B cell (primary cell): ENCODE measurements around the gene IER2. TPM values are rescaled to one million over a fixed set of nuclear protein-coding genes. Genes with fewer than 3 reads are reported as not detected.

ENCODE experiments used
- ATAC-seq: fragments of 200-7000 bp; cut with Tn5 transposase; one replicate; pipeline ENCODE4 v1.10.0; 2021; ENCODE audit warnings: low read depth, mild to moderate bottlenecking, moderate number of reproducible peaks, moderate library complexity
- CTCF ChIA-PET: fragments of 350-600 bp; sonication (Branson Sonifier 250); formaldehyde crosslinking; loops from one replicate; lab custom pipeline; 2021; ENCODE audit warnings: antibody characterized with exemption, inconsistent platforms; lab: Charles Lee
- POLR2A ChIA-PET: fragments of 350-600 bp; sonication (Branson Sonifier 250); formaldehyde crosslinking; loops from one replicate; lab custom pipeline; 2021; ENCODE audit warnings: antibody characterized with exemption; lab: Charles Lee
- DNase-seq: peaks from one replicate; pipeline ENCODE4 v3.0.0; 2013
- H2AFZ ChIP-seq: 2 replicates; pipeline ENCODE4 v1.6.1; 2012; ENCODE audit warnings: mild to moderate bottlenecking, low read depth, low read length; ENCODE audit not compliant: insufficient read depth, poor library complexity, severe bottlenecking
- H3K27ac ChIP-seq, 2 donors: 1 replicate in 1 of 2; 2 replicates in 1 of 2; pipeline ENCODE4 v1.5.1; 2012 to 2013; ENCODE audit warnings: low read length in 2 of 2, mild to moderate bottlenecking in 2 of 2, moderate library complexity in 1 of 2
- H3K27me3 ChIP-seq, 4 experiments: fragments of 200-600 bp in 1 of 4; sonication (generic) in 1 of 4; replicated peaks in 1 of 4; 1 replicate in 2 of 4; 2 replicates in 2 of 4; pipeline versions ENCODE4 v1.6.1 to v1.7.0; 2013 to 2016; ENCODE audit warnings: low read length in 3 of 4, mild to moderate bottlenecking in 2 of 4, mixed read lengths in 1 of 4, moderate library complexity in 1 of 4; ENCODE audit not compliant: insufficient read depth in 4 of 4, control insufficient read depth in 3 of 4; ENCODE audit errors: control extremely low read depth in 1 of 4
- H3K36me3 ChIP-seq, 2 experiments: replicated peaks in 1 of 2; 1 replicate in 1 of 2; 2 replicates in 1 of 2; pipeline versions ENCODE4 v1.6.1 to v1.7.1; 2013; ENCODE audit warnings: low read length in 1 of 2; ENCODE audit not compliant: insufficient read depth in 2 of 2, control insufficient read depth in 1 of 2; ENCODE audit errors: control extremely low read depth in 1 of 2, extremely low read depth in 1 of 2
- H3K4me1 ChIP-seq, 2 donors: fragments of 200-600 bp in 1 of 2; sonication (generic) in 1 of 2; 1 replicate in 1 of 2; 2 replicates in 1 of 2; pipeline versions ENCODE4 v1.5.1 to v1.6.1; 2013 to 2017; ENCODE audit warnings: low read length in 2 of 2; ENCODE audit not compliant: control insufficient read depth in 2 of 2, insufficient read depth in 2 of 2
- H3K4me2 ChIP-seq: replicated peaks from 2 replicates; pipeline ENCODE3; 2012; ENCODE audit warnings: mild to moderate bottlenecking, low read depth, low read length; ENCODE audit not compliant: poor library complexity, severe bottlenecking
- H3K4me3 ChIP-seq, 5 experiments: fragments of 200-600 bp in 1 of 5; sonication (generic) in 1 of 5; 1 replicate in 3 of 5; 2 replicates in 2 of 5; pipeline versions ENCODE4 v1.5.1 to v1.7.0; 2011 to 2016; ENCODE audit warnings: low read length in 4 of 5, mild to moderate bottlenecking in 4 of 5, low read depth in 2 of 5, control low read depth in 1 of 5, moderate library complexity in 1 of 5; ENCODE audit not compliant: insufficient read depth in 1 of 5; ENCODE audit errors: control extremely low read depth in 1 of 5, extremely low read depth in 1 of 5
- H3K79me2 ChIP-seq: fragments of 200-600 bp; sonication (generic); one replicate; pipeline ENCODE4 v1.6.0; 2016; ENCODE audit warnings: low read length; ENCODE audit not compliant: control insufficient read depth, insufficient read depth
- H3K9ac ChIP-seq: fragments of 200-600 bp; sonication (generic); 2 replicates; pipeline ENCODE4 v1.6.1; 2017; ENCODE audit warnings: mild to moderate bottlenecking, low read length, moderate library complexity
- H3K9me3 ChIP-seq, 3 donors: one replicate each; pipeline versions ENCODE4 v1.6.1 to v1.7.1; 2013; ENCODE audit warnings: low read length in 2 of 3; ENCODE audit not compliant: control insufficient read depth in 2 of 3, insufficient read depth in 1 of 3; ENCODE audit errors: control extremely low read depth in 1 of 3
- H4K20me1 ChIP-seq: 2 replicates; pipeline ENCODE4 v1.6.0; 2012; ENCODE audit warnings: mild to moderate bottlenecking, low read length; ENCODE audit not compliant: insufficient read depth, control insufficient read depth, poor library complexity, severe bottlenecking
- H3K27ac Mint-ChIP-seq: one replicate; pipeline ENCODE4 v1.8.0; 2021; ENCODE audit warnings: mixed read lengths
- H3K27me3 Mint-ChIP-seq: one replicate; pipeline ENCODE4 v1.8.0; 2021; ENCODE audit warnings: mixed read lengths
- H3K4me1 Mint-ChIP-seq: one replicate; pipeline ENCODE4 v1.8.0; 2021; ENCODE audit warnings: mixed read lengths
- H3K4me3 Mint-ChIP-seq: one replicate; pipeline ENCODE4 v1.8.0; 2021; ENCODE audit warnings: mixed read lengths
- H3K9me3 Mint-ChIP-seq: one replicate; pipeline ENCODE4 v1.8.0; 2022; ENCODE audit warnings: mixed read lengths; ENCODE audit not compliant: insufficient read depth
- EZH2 ChIP-seq: IDR thresholded peaks from 2 replicates; pipeline ENCODE4 v1.6.1; 2012; ENCODE audit warnings: borderline replicate concordance, low read depth, mild to moderate bottlenecking, moderate library complexity, low read length; ENCODE audit not compliant: insufficient read depth, poor library complexity, severe bottlenecking
- WGBS: methylation state at CpG from one replicate; pipeline ENCODE4 v1.1.5; 2013; ENCODE audit warnings: missing lambda C conversion rate; ENCODE audit not compliant: insufficient coverage; 5-methylcytosine and 5-hydroxymethylcytosine counted together
- intact Hi-C: fragments of 100-400 bp; cut with micrococcal nuclease; formaldehyde crosslinking; loops from one replicate; pipeline ENCODE4 v1.10.0; 2022
- polyA plus RNA-seq: library from polyadenylated mRNA; depleted of rRNA; stranded (reverse); fragments of >200 nt; gene quantifications from 2 replicates; pipeline ENCODE4 v1.2.3, GENCODE V29; 2012
- total RNA-seq, 2 donors: library from RNA; stranded (reverse); fragments of 120-200 nt in 1 of 2; gene quantifications; 1 replicate in 1 of 2; 2 replicates in 1 of 2; pipeline versions ENCODE4 v1.2.3 to v1.2.4, GENCODE V29; 2013 to 2022
- TF ChIP-seq, protein P1 (sequence below): fragments of 200-600 bp; IDR thresholded peaks from one replicate; pipeline ENCODE4 v1.8.0; 2022; ENCODE audit warnings: antibody characterized with exemption, mild to moderate bottlenecking

The IER2 gene
- total and polyA plus RNA-seq, 2 donors (not counting 1 experiment from before 2014, with no cell fraction given): 189 to 2,152 TPM

- Histone ChIP-seq H2AFZ (no peak overlapping the region), H3K36me3 (no peaks in the 10 kb centered on the region), H4K20me1 (peaks cover 25% of the 10 kb centered on the region), H3K27ac (no peak overlapping the region), H3K9ac (no peak overlapping the region), H3K4me3 (no peak overlapping the region), H3K79me2 (peaks cover 85% of the 10 kb centered on the region), H3K4me2 (no peak overlapping the region), H3K9me3 (peaks cover 0 to 4% (median 0%) of the 10 kb centered on the region in 3 donors), H3K27me3 (no peaks in the 10 kb centered on the region), H3K4me1 (peaks cover 8 to 23% of the 10 kb centered on the region in 2 donors)
- CTCF ChIA-PET: interaction anchor here (1.6 kb wide), 1 partner anchor 19 kb away, joined by 3 read pairs; no protein-coding TSS in a partner anchor
- POLR2A ChIA-PET: no interaction called here
- H3K9me3 Mint-ChIP-seq: no peaks in the 10 kb centered on the region
- intact Hi-C loops: no loop called here
- 93% methylated on average over 17 of the region's 20 CpGs for WGBS
- TF ChIP-seq, protein P1, sequence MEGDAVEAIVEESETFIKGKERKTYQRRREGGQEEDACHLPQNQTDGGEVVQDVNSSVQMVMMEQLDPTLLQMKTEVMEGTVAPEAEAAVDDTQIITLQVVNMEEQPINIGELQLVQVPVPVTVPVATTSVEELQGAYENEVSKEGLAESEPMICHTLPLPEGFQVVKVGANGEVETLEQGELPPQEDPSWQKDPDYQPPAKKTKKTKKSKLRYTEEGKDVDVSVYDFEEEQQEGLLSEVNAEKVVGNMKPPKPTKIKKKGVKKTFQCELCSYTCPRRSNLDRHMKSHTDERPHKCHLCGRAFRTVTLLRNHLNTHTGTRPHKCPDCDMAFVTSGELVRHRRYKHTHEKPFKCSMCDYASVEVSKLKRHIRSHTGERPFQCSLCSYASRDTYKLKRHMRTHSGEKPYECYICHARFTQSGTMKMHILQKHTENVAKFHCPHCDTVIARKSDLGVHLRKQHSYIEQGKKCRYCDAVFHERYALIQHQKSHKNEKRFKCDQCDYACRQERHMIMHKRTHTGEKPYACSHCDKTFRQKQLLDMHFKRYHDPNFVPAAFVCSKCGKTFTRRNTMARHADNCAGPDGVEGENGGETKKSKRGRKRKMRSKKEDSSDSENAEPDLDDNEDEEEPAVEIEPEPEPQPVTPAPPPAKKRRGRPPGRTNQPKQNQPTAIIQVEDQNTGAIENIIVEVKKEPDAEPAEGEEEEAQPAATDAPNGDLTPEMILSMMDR: no peak
- no peak for TF ChIP-seq EZH2
- no peaks in the 10 kb centered on the region for H3K27me3 Mint-ChIP-seq
- ATAC-seq: no peak
- no peak for DNase-seq
- H3K27ac Mint-ChIP-seq: no peak overlapping the region
- peaks cover 40% of the 10 kb centered on the region for H3K4me1 Mint-ChIP-seq
- no peak overlapping the region for H3K4me3 Mint-ChIP-seq
Observed at GRCh38 chr19:13122980-13123957, 26.9 kb upstream of the IER2 start.

DNA sequence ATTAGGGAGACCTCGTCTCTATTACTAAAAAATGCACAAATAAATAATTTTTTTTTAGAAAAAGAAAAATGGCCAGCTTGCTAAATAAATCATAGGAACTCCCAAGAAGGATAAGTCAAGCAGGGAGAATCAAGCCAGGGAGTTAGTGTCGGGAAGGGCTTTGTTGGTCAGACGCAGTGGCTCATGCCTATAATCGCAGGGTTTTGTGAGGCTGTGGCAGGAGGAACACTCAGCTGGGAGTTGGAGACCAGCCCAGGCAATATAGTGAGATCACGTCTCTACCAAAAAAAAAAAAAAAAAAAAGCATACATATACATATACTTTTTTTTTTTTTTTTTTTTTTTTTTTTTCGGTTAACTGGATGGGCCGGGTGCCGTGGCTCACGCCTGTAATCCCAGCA lies 23.2 kb upstream of the IER2 start:
- H3K27ac ChIP-seq: no peak overlapping the region
- H4K20me1 ChIP-seq: peaks cover 16% of the 10 kb centered on the region
- ATAC-seq: no peak
- no peak overlapping the region for H3K9ac ChIP-seq
- H3K4me1 ChIP-seq: peaks cover 0 to under 1% of the 10 kb centered on the region in 2 donors
- TF ChIP-seq, protein P1: no peak
- TF ChIP-seq EZH2: no peak
- no peak overlapping the region for H2AFZ ChIP-seq
- H3K27me3 ChIP-seq: no peaks in the 10 kb centered on the region
- no peak overlapping the region for H3K4me2 ChIP-seq
- Mint-ChIP-seq H3K9me3 (no peaks in the 10 kb centered on the region), H3K27ac (no peak overlapping the region), H3K4me3 (no peak overlapping the region), H3K27me3 (no peaks in the 10 kb centered on the region), H3K4me1 (peaks cover 14% of the 10 kb centered on the region)
- peaks cover 0 to 4% (median 0%) of the 10 kb centered on the region in 3 donors for H3K9me3 ChIP-seq
- DNase-seq: no peak
- WGBS: 100% methylated on average over 1 of the region's 9 CpGs
- intact Hi-C loops: no loop called here
- no peak overlapping the region for H3K4me3 ChIP-seq
- peaks cover 85% of the 10 kb centered on the region for H3K79me2 ChIP-seq
- no peaks in the 10 kb centered on the region for H3K36me3 ChIP-seq
- ChIA-PET POLR2A (interaction anchor here (0.6 kb wide), 1 partner anchor 14 kb away, joined by 7 read pairs; no protein-coding TSS in a partner anchor), CTCF (interaction anchor here (1.3 to 1.6 kb wide), 3 partner anchors 149 to 462 kb away, joined by 3 to 7 read pairs (median 4); no protein-coding TSS in a partner anchor)
